Heart right ventricle (tissue), 16 donors: ENCODE measurements around the gene AMPD1. TPM values are rescaled to one million over a fixed set of nuclear protein-coding genes. Genes with fewer than 3 reads are reported as not detected.
A peak's percentile ranks its signal among the peaks of the same experiment; 100 is the strongest.

Source experiments
- ATAC-seq, 8 donors: fragments of 200-7000 bp; cut with Tn5 transposase; one replicate each; pipeline ENCODE4 v1.9.1; 2020; ENCODE audit warnings: mild to moderate bottlenecking in 8 of 8, moderate library complexity in 8 of 8, moderate number of reproducible peaks in 1 of 8
- DNase-seq, 2 donors: peaks; one replicate each; pipeline ENCODE4 v3.0.0-alpha.2; 2020
- H3K27ac ChIP-seq, 10 donors: fragments of 200-600 bp; sonication (generic) in 2 of 10; one replicate each; pipeline versions ENCODE4 v1.5.0 to v1.8.0; 2020 to 2022; ENCODE audit warnings: mild to moderate bottlenecking in 3 of 10
- H3K27me3 ChIP-seq, 7 donors: fragments of 200-600 bp; one replicate each; pipeline ENCODE4 v1.8.0; 2021 to 2022; ENCODE audit warnings: mild to moderate bottlenecking in 2 of 7
- H3K36me3 ChIP-seq, 9 donors: fragments of 200-600 bp; sonication (generic) in 1 of 9; one replicate each; pipeline versions ENCODE4 v1.5.0 to v1.8.0; 2020 to 2022; ENCODE audit warnings: mild to moderate bottlenecking in 2 of 9
- H3K4me1 ChIP-seq, 9 donors: fragments of 200-600 bp; sonication (generic) in 1 of 9; one replicate each; pipeline versions ENCODE4 v1.5.0 to v1.8.0; 2020 to 2022; ENCODE audit warnings: mild to moderate bottlenecking in 4 of 9
- H3K4me3 ChIP-seq, 10 donors: fragments of 200-600 bp; sonication (generic) in 2 of 10; one replicate each; pipeline versions ENCODE4 v1.5.0 to v1.8.0; 2020 to 2022; ENCODE audit warnings: mild to moderate bottlenecking in 7 of 10, moderate library complexity in 2 of 10
- H3K9me3 ChIP-seq, 11 donors: fragments of 200-600 bp in 10 of 11; sonication (generic) in 2 of 11; one replicate each; pipeline versions ENCODE4 v1.5.0 to v1.8.0; 2013 to 2022; ENCODE audit warnings: mild to moderate bottlenecking in 2 of 11, control low read depth in 1 of 11, moderate library complexity in 1 of 11
- CTCF ChIP-seq, 9 donors: fragments of 200-600 bp; sonication (generic) in 2 of 9; IDR thresholded peaks; one replicate each; pipeline versions ENCODE4 v1.5.0 to v1.8.0; 2021 to 2022; ENCODE audit warnings: antibody characterized with exemption in 9 of 9, mild to moderate bottlenecking in 5 of 9, moderate library complexity in 1 of 9
- WGBS, 2 donors: extraction: QIAGEN DNeasy Blood & Tissue Kit; methylation state at CpG; one replicate each; pipeline ENCODE4 v1.1.7; 2013; ENCODE audit warnings: inconsistent platforms in 1 of 2; 5-methylcytosine and 5-hydroxymethylcytosine counted together
- intact Hi-C, 10 donors: fragments of 100-400 bp; cut with DNase I; formaldehyde crosslinking; loops; one replicate each; pipeline versions ENCODE4 v1.11.1 to v1.14.2; 2022
- polyA plus RNA-seq, 2 donors: library from polyadenylated mRNA; stranded (reverse); fragments of 200-250 nt; gene quantifications; one replicate each; pipeline ENCODE4 v1.2.3, GENCODE V29; 2013
- total RNA-seq, 10 donors: library from RNA; stranded (reverse); fragmentation: NEBNext Ultra II Directional in 3 of 10; extraction: Animal tissue kit (Norgen Biotek cat#: 25700) in 3 of 10; gene quantifications; one replicate each; pipeline versions ENCODE4 v1.2.1 to v1.2.4, GENCODE V29; 2021 to 2023
- donor health status: Arrhythmogenic right ventricular cardiomyopathy.
- donor health status: ischemic (EF 13 %, LVEDD 7.1; RV severe dilation, severe dysfunction).
- donor health status: healthy with polysubstance abuse.
- donor health status: DM: no; HTN: yes; CAD: no.
- donor health status: DM: no; HTN: no; CAD: no.
- donor health status: ischemic (EF 25% LVEDD 6.9; RV normal size, moderate dysfunction).
- donor health status: ischemic (EF 25% LVEDD 5.7; RV mildly dilated, moderate dysfunction).
- donor health status: healthy.
- donor health status: DM: yes; HTN: yes; CAD: no.
- donor health status: Ischemic cardiomyopathy.
- donor health status: ischemic (EF 35%, LVEDD 5.7; RV mildly dilated, moderate dysfunction).
- donor health status: nonischemic (EF 11% LVEDD 7.7; RV severe dilation, severe dysfunction).
- donor health status: DM: yes; HTN: yes; CAD: no.
- donor health status: PGD.
- donor health status: ischemic (EF 29% LVEDD 5.4; RV normal size, mild dysfunction).
- donor health status: nonischemic (EF 23%, LVEDD 6.1; RV moderate dilation, normal function).

Gene AMPD1
- total and polyA plus RNA-seq, 12 donors = 0.59 TPM; not detected in 11

DNA sequence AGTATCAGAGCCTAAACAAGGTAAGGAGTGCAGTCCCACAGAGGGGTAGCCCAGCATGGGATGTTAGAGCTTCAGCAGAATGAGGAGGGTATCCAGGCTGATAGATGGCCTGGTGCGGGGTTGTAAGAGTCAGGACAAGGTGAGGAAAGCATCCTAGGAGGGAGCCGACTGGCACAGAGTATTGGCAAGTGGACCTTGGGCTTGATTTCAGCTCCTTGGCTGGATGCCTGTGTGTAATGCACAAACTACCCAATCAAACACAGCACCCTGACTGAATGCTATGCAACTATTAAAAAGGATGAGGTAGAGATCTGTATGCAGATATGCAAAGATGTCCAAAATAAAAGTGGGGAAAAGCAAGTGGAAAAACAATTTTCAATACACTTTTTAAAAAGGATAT lies 43.5 kb downstream of the AMPD1 start:
- Histone ChIP-seq H3K27me3 (no peaks in the 10 kb centered on the region), H3K36me3 (no peaks in the 10 kb centered on the region), H3K27ac (no peak overlapping the region), H3K9me3 (no peaks in the 10 kb centered on the region), H3K4me3 (no peak overlapping the region), H3K4me1 (peaks cover 0 to 4% (median 0%) of the 10 kb centered on the region in 9 donors)
- DNase-seq = no peak
- TF ChIP-seq CTCF (IDR thresholded peaks at IDR 0.05) = no peak
- 44 to 67% methylated on average over 2 of the region's 2 CpGs for WGBS, 2 donors
- intact Hi-C loops = no loop called here
- peak in 2 of 8 donors; percentile 27 to 41 for ATAC-seq

DNA sequence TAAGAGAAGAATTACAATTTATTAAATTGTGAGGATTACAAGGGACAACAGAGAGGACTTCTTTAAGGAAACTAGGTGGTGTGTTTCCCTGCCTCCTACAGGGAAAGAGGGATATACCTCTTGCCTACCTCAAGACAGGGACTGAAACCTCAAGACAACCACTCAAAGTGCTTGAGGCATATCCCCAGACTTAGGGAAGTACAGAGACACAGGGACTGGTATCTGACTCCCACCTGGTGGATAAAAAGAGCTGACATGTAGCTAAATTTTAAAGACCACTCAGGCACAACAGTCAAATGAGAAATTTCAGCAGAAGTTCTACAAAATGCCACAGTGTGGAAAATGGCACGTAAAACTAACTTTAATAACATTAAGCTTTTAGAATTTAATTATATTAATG lies 46.8 kb downstream of the AMPD1 start:
- intact Hi-C loops = no loop called here
- Histone ChIP-seq H3K4me3 (no peak overlapping the region), H3K9me3 (no peaks in the 10 kb centered on the region), H3K36me3 (no peaks in the 10 kb centered on the region), H3K4me1 (peaks cover 0 to 4% (median 0%) of the 10 kb centered on the region in 9 donors), H3K27me3 (no peaks in the 10 kb centered on the region), H3K27ac (no peak overlapping the region)
- no peak for ATAC-seq
- 99 to 100% methylated on average over 1 of the region's 1 CpG for WGBS, 2 donors
- no peak for DNase-seq
- no peak for TF ChIP-seq CTCF (IDR thresholded peaks at IDR 0.05)

GRCh38 chr1:114641377-114641776 lies 54.0 kb downstream of the AMPD1 start:
- Histone ChIP-seq H3K27me3 (no peaks in the 10 kb centered on the region), H3K4me1 (peaks cover 0 to 6% (median 0%) of the 10 kb centered on the region in 9 donors), H3K4me3 (no peak overlapping the region), H3K36me3 (no peaks in the 10 kb centered on the region), H3K9me3 (no peaks in the 10 kb centered on the region), H3K27ac (no peak overlapping the region)
- ATAC-seq (no peak), DNase-seq (no peak)
- intact Hi-C loops = no loop called here
- 91 to 96% methylated on average over 2 of the region's 2 CpGs for WGBS, 2 donors
- no peak for TF ChIP-seq CTCF (IDR thresholded peaks at IDR 0.05)

DNA sequence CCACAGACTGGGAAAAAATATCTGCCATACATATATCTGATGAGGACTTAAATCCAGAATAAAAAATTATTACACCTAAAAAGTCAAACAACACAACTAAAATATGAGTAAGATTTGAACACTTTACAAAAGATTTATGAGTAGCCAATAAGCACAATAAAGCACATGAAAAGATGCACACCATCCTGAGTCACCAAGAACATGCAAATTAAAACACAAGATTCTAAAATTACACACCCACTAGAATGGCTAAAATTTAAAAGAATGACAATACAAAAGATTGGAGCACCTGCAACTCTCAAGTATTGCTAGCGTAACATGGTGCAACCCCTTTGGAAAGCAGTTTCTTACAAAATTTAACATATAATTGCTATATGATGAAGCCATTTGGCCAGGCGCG lies 56.4 kb downstream of the AMPD1 start:
- no peak overlapping the region for H3K4me3 ChIP-seq
- DNase-seq = no peak
- 69 to 71% methylated on average over 3 of the region's 3 CpGs for WGBS, 2 donors
- TF ChIP-seq CTCF (IDR thresholded peaks at IDR 0.05) = no peak
- no peak for ATAC-seq
- peaks cover 0 to 6% (median 0%) of the 10 kb centered on the region in 9 donors for H3K4me1 ChIP-seq
- H3K27me3 ChIP-seq = no peaks in the 10 kb centered on the region
- H3K36me3 ChIP-seq = no peaks in the 10 kb centered on the region
- H3K27ac ChIP-seq = no peak overlapping the region
- intact Hi-C loops = no loop called here
- no peaks in the 10 kb centered on the region for H3K9me3 ChIP-seq
